Neuron (in vitro differentiated cells): ENCODE data around the gene MTM1.

ENCODE experiments used
- H2AFZ ChIP-seq: one replicate; pipeline ENCODE4 v1.6.1; 2013; ENCODE audit warnings: low read depth, mild to moderate bottlenecking, inconsistent platforms, low read length, moderate library complexity
- H3K27me3 ChIP-seq: one replicate; pipeline ENCODE4 v1.6.1; 2013; ENCODE audit warnings: low read length; ENCODE audit not compliant: insufficient read depth
- H3K36me3 ChIP-seq: one replicate; pipeline ENCODE4 v1.6.1; 2013; ENCODE audit warnings: low read length; ENCODE audit not compliant: insufficient read depth
- H3K4me1 ChIP-seq: one replicate; pipeline ENCODE4 v1.6.1; 2013; ENCODE audit warnings: low read length; ENCODE audit not compliant: insufficient read depth
- H3K4me3 ChIP-seq: 2 replicates; pipeline ENCODE4 v1.5.1; 2013; ENCODE audit warnings: mild to moderate bottlenecking, low read length, moderate library complexity
- H3K9me3 ChIP-seq: one replicate; pipeline ENCODE4 v1.6.1; 2013; ENCODE audit warnings: low read length

MTM1 gene

GRCh38 chrX:150594584-150594983 lies 26.2 kb downstream of the MTM1 start:
- Histone ChIP-seq H3K9me3 (no peaks in the 10 kb centered on the region), H3K4me1 (no peaks in the 10 kb centered on the region), H2AFZ (no peak overlapping the region), H3K36me3 (peaks cover 3% of the 10 kb centered on the region), H3K27me3 (no peaks in the 10 kb centered on the region), H3K4me3 (no peak overlapping the region)

- no peaks in the 10 kb centered on the region for H3K4me1 ChIP-seq
- H3K9me3 ChIP-seq, result no peaks in the 10 kb centered on the region
- no peak overlapping the region for H3K4me3 ChIP-seq
- H3K36me3 ChIP-seq, result peaks cover 3% of the 10 kb centered on the region
- no peak overlapping the region for H2AFZ ChIP-seq
- no peaks in the 10 kb centered on the region for H3K27me3 ChIP-seq
Observed at GRCh38 chrX:150599226-150599625, 30.8 kb downstream of the MTM1 start.

GRCh38 chrX:150602296-150602695 lies 33.9 kb downstream of the MTM1 start:
- no peak overlapping the region for H3K4me3 ChIP-seq
- H2AFZ ChIP-seq, result no peak overlapping the region
- H3K27me3 ChIP-seq, result no peaks in the 10 kb centered on the region
- no peaks in the 10 kb centered on the region for H3K4me1 ChIP-seq
- no peaks in the 10 kb centered on the region for H3K9me3 ChIP-seq
- peaks cover 3% of the 10 kb centered on the region for H3K36me3 ChIP-seq

- Histone ChIP-seq H3K4me3 (no peak overlapping the region), H3K36me3 (peaks cover 3% of the 10 kb centered on the region), H3K4me1 (no peaks in the 10 kb centered on the region), H3K27me3 (no peaks in the 10 kb centered on the region), H3K9me3 (no peaks in the 10 kb centered on the region), H2AFZ (no peak overlapping the region)
Observed at GRCh38 chrX:150602743-150603142, 34.3 kb downstream of the MTM1 start.

GRCh38 chrX:150605603-150606002 lies 37.2 kb downstream of the MTM1 start:
- Histone ChIP-seq H3K4me3 (no peak overlapping the region), H3K27me3 (no peaks in the 10 kb centered on the region), H3K9me3 (no peaks in the 10 kb centered on the region), H2AFZ (no peak overlapping the region), H3K4me1 (no peaks in the 10 kb centered on the region), H3K36me3 (no peaks in the 10 kb centered on the region)

GRCh38 chrX:150607201-150607600 lies 38.8 kb downstream of the MTM1 start:
- Histone ChIP-seq H3K4me3 (no peak overlapping the region), H3K36me3 (no peaks in the 10 kb centered on the region), H3K9me3 (no peaks in the 10 kb centered on the region), H2AFZ (no peak overlapping the region), H3K4me1 (no peaks in the 10 kb centered on the region), H3K27me3 (no peaks in the 10 kb centered on the region)

- Histone ChIP-seq H2AFZ (no peak overlapping the region), H3K4me3 (no peak overlapping the region), H3K9me3 (no peaks in the 10 kb centered on the region)
Observed at GRCh38 chrX:150610043-150610442, 41.6 kb downstream of the MTM1 start.

GRCh38 chrX:150610446-150610845 lies 42.0 kb downstream of the MTM1 start:
- Histone ChIP-seq H3K36me3 (peaks cover 4% of the 10 kb centered on the region), H3K27me3 (no peaks in the 10 kb centered on the region), H3K4me1 (no peaks in the 10 kb centered on the region), H3K9me3 (no peaks in the 10 kb centered on the region), H2AFZ (no peak overlapping the region), H3K4me3 (no peak overlapping the region)

More at GRCh38 chrX:150610043-150610442, 41.6 kb downstream of the MTM1 start:
- Histone ChIP-seq H3K27me3 (no peaks in the 10 kb centered on the region), H3K36me3 (peaks cover 2% of the 10 kb centered on the region), H3K4me1 (no peaks in the 10 kb centered on the region)

- H3K4me1 ChIP-seq, result no peaks in the 10 kb centered on the region
- H2AFZ ChIP-seq, result no peak overlapping the region
- H3K4me3 ChIP-seq, result no peak overlapping the region
- no peaks in the 10 kb centered on the region for H3K9me3 ChIP-seq
- H3K27me3 ChIP-seq, result no peaks in the 10 kb centered on the region
- H3K36me3 ChIP-seq, result peaks cover 6% of the 10 kb centered on the region
Observed at GRCh38 chrX:150615356-150615755, 46.9 kb downstream of the MTM1 start.

- H2AFZ ChIP-seq, result no peak overlapping the region
- H3K36me3 ChIP-seq, result peaks cover 6% of the 10 kb centered on the region
- H3K9me3 ChIP-seq, result no peaks in the 10 kb centered on the region
Observed at GRCh38 chrX:150616179-150616862, 47.9 kb downstream of the MTM1 start.

GRCh38 chrX:150616863-150617198 lies 48.4 kb downstream of the MTM1 start:
- H3K9me3 ChIP-seq, result no peaks in the 10 kb centered on the region
- no peak overlapping the region for H2AFZ ChIP-seq
- no peaks in the 10 kb centered on the region for H3K4me1 ChIP-seq
- no peak overlapping the region for H3K4me3 ChIP-seq
- peaks cover 6% of the 10 kb centered on the region for H3K36me3 ChIP-seq
- H3K27me3 ChIP-seq, result no peaks in the 10 kb centered on the region

More at GRCh38 chrX:150616179-150616862, 47.9 kb downstream of the MTM1 start:
- Histone ChIP-seq H3K4me3 (no peak overlapping the region), H3K4me1 (no peaks in the 10 kb centered on the region), H3K27me3 (no peaks in the 10 kb centered on the region)

- no peak overlapping the region for H2AFZ ChIP-seq
- peaks cover 3% of the 10 kb centered on the region for H3K27me3 ChIP-seq
- no peaks in the 10 kb centered on the region for H3K4me1 ChIP-seq
- H3K36me3 ChIP-seq, result peaks cover 2% of the 10 kb centered on the region
- no peak overlapping the region for H3K4me3 ChIP-seq
- no peaks in the 10 kb centered on the region for H3K9me3 ChIP-seq
Observed at GRCh38 chrX:150621652-150622051, 53.2 kb downstream of the MTM1 start.

- Histone ChIP-seq H3K4me3 (no peak overlapping the region), H3K36me3 (peaks cover 4% of the 10 kb centered on the region), H3K9me3 (no peaks in the 10 kb centered on the region), H3K27me3 (peaks cover 3% of the 10 kb centered on the region), H3K4me1 (no peaks in the 10 kb centered on the region), H2AFZ (no peak overlapping the region)
Observed at GRCh38 chrX:150623583-150623982, 55.2 kb downstream of the MTM1 start.

GRCh38 chrX:150625097-150625496 lies 56.7 kb downstream of the MTM1 start:
- Histone ChIP-seq H3K9me3 (no peaks in the 10 kb centered on the region), H3K4me1 (no peaks in the 10 kb centered on the region), H3K4me3 (no peak overlapping the region), H3K27me3 (peaks cover 3% of the 10 kb centered on the region), H3K36me3 (peaks cover 9% of the 10 kb centered on the region), H2AFZ (no peak overlapping the region)
